Tibial nerve (tissue), 4 donors: ENCODE results near the gene NFATC1. TPM values are rescaled to one million over a fixed set of nuclear protein-coding genes. Genes with fewer than 3 reads are reported as not detected.

Experiments
- DNase-seq, 2 donors: peaks; one replicate each; pipeline ENCODE4 v3.0.0-alpha.2; 2019; ENCODE audit warnings: low spot score in 2 of 2
- H3K27ac ChIP-seq, 4 donors: fragments of 200-600 bp; sonication (generic) in 3 of 4; one replicate each; pipeline ENCODE4 v1.5.1; 2017 to 2019; ENCODE audit warnings: mild to moderate bottlenecking in 1 of 4
- H3K27me3 ChIP-seq, 2 donors: fragments of 200-600 bp; sonication (generic) in 1 of 2; one replicate each; pipeline versions ENCODE4 v1.5.1 to v1.6.0; 2017 to 2019
- H3K36me3 ChIP-seq, 3 donors: fragments of 200-600 bp; sonication (generic); one replicate each; pipeline ENCODE4 v1.5.1; 2018 to 2019
- H3K4me1 ChIP-seq, 4 donors: fragments of 200-600 bp; sonication (generic) in 3 of 4; one replicate each; pipeline ENCODE4 v1.5.1; 2017 to 2019
- H3K4me3 ChIP-seq, 4 donors: fragments of 200-600 bp; sonication (generic) in 3 of 4; one replicate each; pipeline ENCODE4 v1.5.1; 2017 to 2019; ENCODE audit warnings: mild to moderate bottlenecking in 1 of 4, moderate library complexity in 1 of 4
- H3K9me3 ChIP-seq, 4 donors: fragments of 200-600 bp; sonication (generic) in 3 of 4; one replicate each; pipeline ENCODE4 v1.5.1; 2017 to 2019
- EP300 ChIP-seq, 2 donors: sonication (generic); formaldehyde crosslinking; IDR thresholded peaks; one replicate each; pipeline ENCODE4 v1.6.1; 2017; ENCODE audit warnings: antibody characterized with exemption in 2 of 2, mild to moderate bottlenecking in 1 of 2
- POLR2A ChIP-seq, 2 donors: fragments of 450-650 bp; IDR thresholded peaks; one replicate each; pipeline ENCODE4 v1.6.1; 2017; ENCODE audit warnings: antibody characterized with exemption in 2 of 2, mild to moderate bottlenecking in 2 of 2, moderate library complexity in 2 of 2
- WGBS, 2 donors: methylation state at CpG; one replicate each; pipeline ENCODE4 v1.1.5; 2018; 5-methylcytosine and 5-hydroxymethylcytosine counted together
- total RNA-seq, 4 donors: library from RNA; depleted of rRNA; stranded (reverse); fragments of >200 nt; gene quantifications; one replicate each; pipeline ENCODE4 v1.1.0, GENCODE V29; 2016
- TF ChIP-seq, protein P1 (sequence below), 5 experiments: fragments of 200-600 bp in 3 of 5; fragments of 450-650 bp in 2 of 5; sonication (generic) in 3 of 5; IDR thresholded peaks; one replicate each; pipeline ENCODE4 v1.5.1; 2016 to 2019; ENCODE audit warnings: antibody characterized with exemption in 5 of 5, mild to moderate bottlenecking in 3 of 5, moderate library complexity in 2 of 5

The NFATC1 gene
- total RNA-seq, 4 donors from 2014 or later, result 33.7 to 48.6 (median 37.8) TPM

DNA sequence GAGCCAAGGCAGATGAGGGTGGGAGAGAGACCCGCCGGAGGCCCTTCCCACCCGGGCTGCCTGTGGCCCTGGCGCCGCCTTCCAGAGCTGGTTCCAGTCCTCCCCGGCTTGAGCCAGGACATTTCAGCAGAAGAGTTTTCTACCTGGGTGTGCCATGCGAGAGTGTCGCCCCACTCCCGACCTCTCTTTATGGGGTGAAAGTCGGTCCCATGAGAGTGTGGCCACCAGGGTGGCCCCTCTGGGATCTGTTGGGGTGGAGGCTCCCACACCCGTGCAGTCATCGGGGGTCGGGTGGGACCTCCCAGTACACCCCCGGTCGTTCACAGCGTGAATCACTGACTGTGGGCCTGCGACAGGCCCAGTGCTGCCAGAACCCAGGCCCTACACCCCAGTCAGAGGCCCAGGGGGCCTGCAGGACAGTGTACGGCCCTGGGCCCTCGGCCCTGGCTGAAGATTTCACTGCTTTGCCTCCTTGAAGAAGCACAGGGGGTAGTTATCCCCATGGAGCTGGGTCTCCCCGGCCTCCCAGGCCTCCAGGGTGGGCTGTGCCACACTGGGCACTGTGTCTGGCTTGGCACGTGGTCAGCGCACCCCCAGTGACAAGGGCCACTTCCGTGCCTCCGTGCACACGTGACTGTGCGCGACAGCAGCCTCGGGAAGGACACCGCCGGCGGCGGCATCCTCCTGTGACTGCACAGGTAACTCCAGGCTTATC, 5.9 kb downstream of the NFATC1 start:
- Histone ChIP-seq H3K36me3 (no peaks in the 10 kb centered on the region), H3K27ac (peak overlapping the region; percentile 61 to 98 (median 94)), H3K27me3 (no peaks in the 10 kb centered on the region), H3K4me3 (peak overlapping the region in 2 of 4 donors; percentile 76 to 86), H3K4me1 (peaks cover 3 to 89% (median 46%) of the 10 kb centered on the region in 4 donors), H3K9me3 (no peaks in the 10 kb centered on the region)
- no peak for DNase-seq
- WGBS, 2 donors, result 66 to 85% methylated on average over 9 to 28 of the region's 32 CpGs
- TF ChIP-seq EP300 (IDR thresholded peaks at IDR 0.05), result no peak

DNA sequence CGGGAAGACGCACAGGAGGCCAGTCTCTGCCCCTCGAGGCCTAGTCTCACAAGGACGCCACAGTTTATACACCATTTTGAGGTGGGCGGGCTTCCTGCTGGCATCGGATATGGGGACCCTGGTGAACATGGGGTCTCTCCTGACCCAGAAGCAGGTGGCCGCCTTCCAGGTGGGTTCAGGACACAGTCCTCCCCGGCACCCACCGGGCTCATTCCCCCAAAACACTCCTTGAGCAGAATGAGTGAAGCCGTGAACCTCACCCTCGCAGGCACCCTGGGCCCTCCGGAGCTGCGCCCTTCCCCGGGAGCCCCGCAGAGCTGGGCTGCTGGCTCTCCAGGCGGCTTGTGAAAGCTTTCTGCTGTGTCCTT, 6.5 kb downstream of the NFATC1 start:
- no peak for DNase-seq
- Histone ChIP-seq H3K36me3 (peaks cover 0 to 3% (median 0%) of the 10 kb centered on the region in 3 donors), H3K9me3 (no peaks in the 10 kb centered on the region), H3K27ac (peak overlapping the region in 3 of 4 donors; percentile 94 to 98 (median 95)), H3K27me3 (no peaks in the 10 kb centered on the region), H3K4me3 (peak overlapping the region in 1 of 4 donors; percentile 76), H3K4me1 (peaks cover 3 to 87% (median 44%) of the 10 kb centered on the region in 4 donors)
- 87 to 92% methylated on average over 12 to 16 of the region's 16 CpGs for WGBS, 2 donors
- TF ChIP-seq, protein P1, sequence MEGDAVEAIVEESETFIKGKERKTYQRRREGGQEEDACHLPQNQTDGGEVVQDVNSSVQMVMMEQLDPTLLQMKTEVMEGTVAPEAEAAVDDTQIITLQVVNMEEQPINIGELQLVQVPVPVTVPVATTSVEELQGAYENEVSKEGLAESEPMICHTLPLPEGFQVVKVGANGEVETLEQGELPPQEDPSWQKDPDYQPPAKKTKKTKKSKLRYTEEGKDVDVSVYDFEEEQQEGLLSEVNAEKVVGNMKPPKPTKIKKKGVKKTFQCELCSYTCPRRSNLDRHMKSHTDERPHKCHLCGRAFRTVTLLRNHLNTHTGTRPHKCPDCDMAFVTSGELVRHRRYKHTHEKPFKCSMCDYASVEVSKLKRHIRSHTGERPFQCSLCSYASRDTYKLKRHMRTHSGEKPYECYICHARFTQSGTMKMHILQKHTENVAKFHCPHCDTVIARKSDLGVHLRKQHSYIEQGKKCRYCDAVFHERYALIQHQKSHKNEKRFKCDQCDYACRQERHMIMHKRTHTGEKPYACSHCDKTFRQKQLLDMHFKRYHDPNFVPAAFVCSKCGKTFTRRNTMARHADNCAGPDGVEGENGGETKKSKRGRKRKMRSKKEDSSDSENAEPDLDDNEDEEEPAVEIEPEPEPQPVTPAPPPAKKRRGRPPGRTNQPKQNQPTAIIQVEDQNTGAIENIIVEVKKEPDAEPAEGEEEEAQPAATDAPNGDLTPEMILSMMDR (IDR thresholded peaks at IDR 0.05), result no peak
- no peak for TF ChIP-seq EP300 (IDR thresholded peaks at IDR 0.05)
- no peak for TF ChIP-seq POLR2A (IDR thresholded peaks at IDR 0.05)

GRCh38 chr18:79402977-79403722, 7.4 kb downstream of the NFATC1 start:
- Histone ChIP-seq H3K4me1 (peaks cover 3 to 81% (median 41%) of the 10 kb centered on the region in 4 donors), H3K9me3 (no peaks in the 10 kb centered on the region), H3K4me3 (peak overlapping the region in 2 of 4 donors; percentile 14 to 30), H3K36me3 (peaks cover 0 to 5% (median 0%) of the 10 kb centered on the region in 3 donors), H3K27me3 (no peaks in the 10 kb centered on the region), H3K27ac (peak overlapping the region; percentile 19 to 98 (median 94))
- peak; percentile 67 to 71 for DNase-seq
- TF ChIP-seq, protein P1 (IDR thresholded peaks at IDR 0.05), result no peak
- peak; percentile 34 to 76 for TF ChIP-seq EP300 (IDR thresholded peaks at IDR 0.05)
- peak in 1 of 2 donors; percentile 32 for TF ChIP-seq POLR2A (IDR thresholded peaks at IDR 0.05)
- 18 to 22% methylated on average over 27 of the region's 27 CpGs for WGBS, 2 donors

GRCh38 chr18:79403723-79404566, 8.2 kb downstream of the NFATC1 start:
- DNase-seq, result no peak
- Histone ChIP-seq H3K36me3 (peaks cover 0 to 5% (median 0%) of the 10 kb centered on the region in 3 donors), H3K9me3 (no peaks in the 10 kb centered on the region), H3K27me3 (no peaks in the 10 kb centered on the region), H3K4me3 (peak overlapping the region in 2 of 4 donors; percentile 14 to 30), H3K27ac (peak overlapping the region; percentile 66 to 98 (median 94)), H3K4me1 (peaks cover 3 to 75% (median 37%) of the 10 kb centered on the region in 4 donors)
- 64 to 66% methylated on average over 31 of the region's 31 CpGs for WGBS, 2 donors
- TF ChIP-seq EP300 (IDR thresholded peaks at IDR 0.05), result no peak
- TF ChIP-seq, protein P1 (IDR thresholded peaks at IDR 0.05), result no peak
- TF ChIP-seq POLR2A (IDR thresholded peaks at IDR 0.05), result no peak

- Histone ChIP-seq H3K27ac (peak overlapping the region; percentile 66 to 98 (median 94)), H3K27me3 (no peaks in the 10 kb centered on the region), H3K4me1 (peaks cover 3 to 69% (median 36%) of the 10 kb centered on the region in 4 donors)
Measured at GRCh38 chr18:79404567-79404910, 8.8 kb downstream of the NFATC1 start.

More at GRCh38 chr18:79404567-79404910, 8.8 kb downstream of the NFATC1 start:
- 81 to 88% methylated on average over 12 of the region's 12 CpGs for WGBS, 2 donors
- Histone ChIP-seq H3K4me3 (no peak overlapping the region), H3K9me3 (no peaks in the 10 kb centered on the region), H3K36me3 (peaks cover 0 to 7% (median 0%) of the 10 kb centered on the region in 3 donors)
- no peak for DNase-seq
- peak in 1 of 2 donors; percentile 41 for TF ChIP-seq EP300 (IDR thresholded peaks at IDR 0.05)
- TF ChIP-seq, protein P1 (IDR thresholded peaks at IDR 0.05), result no peak
